ENCODE results near the gene SPATA12.
A peak's percentile ranks its signal among the peaks of the same experiment; 100 is the strongest.

The SPATA12 gene

DNA sequence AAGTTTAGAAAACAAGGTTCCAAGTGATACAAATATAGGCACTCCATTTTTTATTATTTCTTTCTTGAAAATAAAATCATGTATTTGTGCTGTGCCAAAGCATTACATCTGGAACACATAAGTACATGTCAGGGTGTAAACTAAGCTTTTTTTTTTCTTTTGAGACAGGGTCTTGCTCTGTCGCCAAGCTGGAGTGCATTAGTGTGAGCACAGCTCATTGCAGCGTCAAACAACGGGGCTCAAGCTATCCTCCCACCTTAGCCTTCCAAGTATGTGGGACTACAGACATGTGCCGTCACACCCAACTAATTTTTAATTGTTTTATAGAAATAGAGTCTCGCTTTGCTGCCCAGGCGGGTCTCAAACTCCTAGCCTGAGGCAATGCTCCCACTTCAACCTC lies 9.0 kb downstream of the SPATA12 start:
- TF ChIP-seq, protein P1, sequence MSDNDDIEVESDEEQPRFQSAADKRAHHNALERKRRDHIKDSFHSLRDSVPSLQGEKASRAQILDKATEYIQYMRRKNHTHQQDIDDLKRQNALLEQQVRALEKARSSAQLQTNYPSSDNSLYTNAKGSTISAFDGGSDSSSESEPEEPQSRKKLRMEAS (IDR thresholded peaks at IDR 0.05): peak; percentile 47; the same call in 1 of the 2 replicates
- no peak for TF ChIP-seq NFIC (IDR thresholded peaks at IDR 0.05)

DNA sequence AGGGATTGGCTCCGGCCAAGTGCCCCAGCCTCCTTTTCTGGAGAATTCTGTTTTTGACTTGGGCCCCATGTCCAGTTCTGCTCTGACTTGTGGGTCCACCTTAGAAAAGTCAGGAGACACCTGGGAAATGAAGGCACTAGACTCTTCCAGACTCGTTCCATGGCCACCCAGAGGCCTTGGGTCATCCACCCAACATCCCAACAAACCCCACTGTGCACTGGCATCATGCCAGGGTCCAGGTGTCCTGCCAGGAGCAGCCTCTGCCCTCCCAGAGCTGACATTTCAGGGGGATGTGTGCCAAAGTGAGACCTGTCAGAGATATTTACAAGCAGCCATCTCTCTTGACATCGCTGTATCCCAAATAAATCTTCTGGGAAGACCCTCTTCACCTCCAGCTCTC lies 13.2 kb downstream of the SPATA12 start:
- TF ChIP-seq TEAD4 (IDR thresholded peaks at IDR 0.05) (no peak), NFIC (IDR thresholded peaks at IDR 0.05) (peak; percentile 28; the same call in 1 of the 2 replicates)

GRCh38 chr3:57074135-57074534 lies 13.7 kb downstream of the SPATA12 start:
- TF ChIP-seq EP300 (IDR thresholded peaks at IDR 0.05; ENCODE audit: borderline replicate concordance): no peak
- TF ChIP-seq ZBTB7A (IDR thresholded peaks at IDR 0.05; ENCODE audit: low read depth): no peak
- no peak for TF ChIP-seq CEBPB (IDR thresholded peaks at IDR 0.05)
- TF ChIP-seq USF1 (IDR thresholded peaks at IDR 0.05): no peak
- TF ChIP-seq YY1 (IDR thresholded peaks at IDR 0.05; ENCODE audit: low read depth): no peak
- no peak for TF ChIP-seq REST (IDR thresholded peaks at IDR 0.05; ENCODE audit: low read depth)
- TF ChIP-seq, protein P1 (IDR thresholded peaks at IDR 0.05): no peak
- TF ChIP-seq NFIC (IDR thresholded peaks at IDR 0.05): no peak

DNA sequence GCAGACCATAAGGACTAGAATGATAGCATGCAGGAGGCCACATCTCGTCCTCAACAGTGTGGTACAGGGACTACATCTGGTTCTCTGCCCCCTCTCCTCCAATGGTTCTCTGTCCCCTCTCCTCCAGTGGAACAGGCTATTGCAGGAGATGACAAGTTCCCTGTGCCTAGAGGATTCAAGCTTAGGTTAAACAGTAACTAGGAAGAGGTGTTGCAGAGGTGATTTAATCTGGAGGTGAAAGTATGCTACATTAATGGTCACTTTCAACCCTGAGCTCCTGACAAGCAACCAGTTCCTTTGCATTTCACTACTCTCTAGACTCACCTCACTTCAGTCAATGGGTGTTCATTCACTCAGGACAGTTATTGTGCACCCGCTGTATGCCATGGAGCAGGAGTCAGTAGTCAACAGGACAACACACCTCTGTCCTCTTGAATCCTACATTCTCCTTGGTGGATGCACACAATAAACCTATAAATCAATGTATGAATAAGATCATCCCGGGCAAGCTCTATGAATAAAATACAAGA lies 16.0 kb downstream of the SPATA12 start:
- TF ChIP-seq FOXM1 (IDR thresholded peaks at IDR 0.05; ENCODE audit: borderline replicate concordance, low read depth) (no peak), TEAD4 (IDR thresholded peaks at IDR 0.05) (no peak), ZBTB7A (IDR thresholded peaks at IDR 0.05; ENCODE audit: low read depth) (no peak), YY1 (IDR thresholded peaks at IDR 0.05; ENCODE audit: low read depth) (no peak), RAD21 (IDR thresholded peaks at IDR 0.05; ENCODE audit: low read depth) (no peak), EGR1 (IDR thresholded peaks at IDR 0.05) (no peak), REST (IDR thresholded peaks at IDR 0.05; ENCODE audit: low read depth) (no peak), CREB1 (IDR thresholded peaks at IDR 0.05; ENCODE audit: low read depth) (no peak)
- TF ChIP-seq, protein P1 (IDR thresholded peaks at IDR 0.05): no peak

GRCh38 chr3:57077630-57078343 lies 17.3 kb downstream of the SPATA12 start:
- TF ChIP-seq NFIC (IDR thresholded peaks at IDR 0.05) (no peak), USF1 (IDR thresholded peaks at IDR 0.05) (no peak)
- TF ChIP-seq, protein P1 (IDR thresholded peaks at IDR 0.05): 0 out of 2 replicates have a peak, but pooled peaks have one; percentile 3

- TF ChIP-seq, protein P1 (IDR thresholded peaks at IDR 0.05): no peak
- TF ChIP-seq REST (IDR thresholded peaks at IDR 0.05; ENCODE audit: low read depth): no peak
- TF ChIP-seq USF1 (IDR thresholded peaks at IDR 0.05): no peak
- no peak for TF ChIP-seq CEBPB (IDR thresholded peaks at IDR 0.05)
Measured at GRCh38 chr3:57078344-57078634, 17.8 kb downstream of the SPATA12 start.

Measured in Ishikawa (cell line).